C4-2B (cell line): ENCODE measurements around the gene GOT1.

Source experiments
- H3K27ac ChIP-seq: fragments of 450-650 bp; 2 replicates; pipeline ENCODE4 v1.5.1; 2017
- ZFX ChIP-seq: fragments of 450-650 bp; IDR thresholded peaks from 2 replicates; pipeline ENCODE4 v1.6.1; 2017
- TF ChIP-seq, protein P1 (sequence below): fragments of 450-650 bp; conservative IDR thresholded peaks from 2 replicates; pipeline ENCODE4 v1.5.1; 2017; ENCODE audit warnings: mild to moderate bottlenecking

GOT1 gene

DNA sequence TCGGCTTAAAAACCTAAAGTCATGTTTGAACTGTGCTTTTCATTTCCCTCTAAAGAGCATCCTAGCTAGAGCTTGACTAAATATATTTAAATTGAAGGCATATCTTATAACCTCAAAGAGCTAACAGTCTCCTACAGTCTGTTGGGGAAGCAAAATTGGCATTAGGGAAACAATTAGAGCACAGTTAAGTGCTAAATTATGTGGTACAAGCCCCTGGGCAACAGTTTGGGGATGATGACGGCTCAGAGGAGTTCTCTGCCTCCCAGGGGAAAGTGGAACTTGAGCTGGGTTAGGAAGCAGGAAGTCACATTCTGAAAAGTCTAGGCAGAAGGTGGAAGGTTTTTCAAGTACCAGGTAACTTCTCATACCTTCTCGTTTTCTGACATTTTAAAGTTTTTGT is 18.6 kb upstream of the GOT1 start:
- TF ChIP-seq, protein P1, sequence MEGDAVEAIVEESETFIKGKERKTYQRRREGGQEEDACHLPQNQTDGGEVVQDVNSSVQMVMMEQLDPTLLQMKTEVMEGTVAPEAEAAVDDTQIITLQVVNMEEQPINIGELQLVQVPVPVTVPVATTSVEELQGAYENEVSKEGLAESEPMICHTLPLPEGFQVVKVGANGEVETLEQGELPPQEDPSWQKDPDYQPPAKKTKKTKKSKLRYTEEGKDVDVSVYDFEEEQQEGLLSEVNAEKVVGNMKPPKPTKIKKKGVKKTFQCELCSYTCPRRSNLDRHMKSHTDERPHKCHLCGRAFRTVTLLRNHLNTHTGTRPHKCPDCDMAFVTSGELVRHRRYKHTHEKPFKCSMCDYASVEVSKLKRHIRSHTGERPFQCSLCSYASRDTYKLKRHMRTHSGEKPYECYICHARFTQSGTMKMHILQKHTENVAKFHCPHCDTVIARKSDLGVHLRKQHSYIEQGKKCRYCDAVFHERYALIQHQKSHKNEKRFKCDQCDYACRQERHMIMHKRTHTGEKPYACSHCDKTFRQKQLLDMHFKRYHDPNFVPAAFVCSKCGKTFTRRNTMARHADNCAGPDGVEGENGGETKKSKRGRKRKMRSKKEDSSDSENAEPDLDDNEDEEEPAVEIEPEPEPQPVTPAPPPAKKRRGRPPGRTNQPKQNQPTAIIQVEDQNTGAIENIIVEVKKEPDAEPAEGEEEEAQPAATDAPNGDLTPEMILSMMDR, result no peak
- no peak for TF ChIP-seq ZFX
- no peak overlapping the region for H3K27ac ChIP-seq

DNA sequence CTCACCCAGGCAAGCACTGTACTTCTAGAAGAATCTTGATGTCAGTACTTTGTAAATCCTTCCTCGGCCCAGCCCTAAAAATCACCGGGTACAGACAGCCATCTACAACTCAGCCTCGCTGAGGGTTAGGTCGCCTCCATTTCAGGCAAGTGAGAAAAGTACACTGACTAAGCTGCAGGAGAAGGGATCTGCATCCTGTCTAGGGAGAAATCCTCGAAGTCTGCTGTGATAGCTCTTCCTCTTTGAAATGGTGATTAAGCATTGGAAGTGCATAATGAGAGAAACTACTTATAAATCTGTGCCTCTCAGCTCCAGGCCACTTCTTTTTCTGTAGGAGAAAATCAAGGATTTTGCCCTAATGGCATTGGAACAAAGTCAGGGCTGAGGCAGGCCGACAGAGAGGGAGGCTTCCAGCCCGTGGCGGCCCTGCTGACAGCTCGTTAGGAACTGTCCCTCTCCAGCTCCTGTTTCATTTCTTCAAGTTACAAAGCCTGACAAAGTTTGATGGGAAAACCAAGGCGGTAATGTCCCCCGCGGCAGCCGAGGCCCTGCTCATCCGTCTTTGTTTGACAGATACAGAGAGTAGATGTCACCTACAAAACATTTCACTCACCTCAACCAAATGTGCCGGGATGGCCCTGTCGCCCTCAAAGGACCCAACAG is 14.1 kb upstream of the GOT1 start:
- no peak overlapping the region for H3K27ac ChIP-seq
- no peak for TF ChIP-seq ZFX
- TF ChIP-seq, protein P1, result no peak

DNA sequence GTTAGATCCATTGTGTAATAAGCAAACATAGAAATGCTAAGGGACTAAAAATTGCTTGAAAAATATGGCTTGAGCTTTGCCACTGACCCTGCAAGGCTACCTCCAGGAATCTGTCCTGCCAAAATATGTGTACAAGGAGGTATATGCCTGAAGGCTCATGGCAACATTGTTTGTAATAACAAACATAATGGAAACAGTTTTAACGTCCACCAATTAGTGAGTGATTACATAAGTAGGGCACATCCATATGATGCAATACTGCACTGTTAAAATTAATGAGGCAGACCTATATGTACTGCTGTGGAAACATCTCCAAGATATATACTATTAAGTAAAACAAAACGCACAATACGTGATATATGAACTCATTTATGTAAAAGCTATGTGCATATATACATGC is 13.1 kb upstream of the GOT1 start:
- H3K27ac ChIP-seq, result no peak overlapping the region
- TF ChIP-seq, protein P1, result no peak
- TF ChIP-seq ZFX, result no peak

DNA sequence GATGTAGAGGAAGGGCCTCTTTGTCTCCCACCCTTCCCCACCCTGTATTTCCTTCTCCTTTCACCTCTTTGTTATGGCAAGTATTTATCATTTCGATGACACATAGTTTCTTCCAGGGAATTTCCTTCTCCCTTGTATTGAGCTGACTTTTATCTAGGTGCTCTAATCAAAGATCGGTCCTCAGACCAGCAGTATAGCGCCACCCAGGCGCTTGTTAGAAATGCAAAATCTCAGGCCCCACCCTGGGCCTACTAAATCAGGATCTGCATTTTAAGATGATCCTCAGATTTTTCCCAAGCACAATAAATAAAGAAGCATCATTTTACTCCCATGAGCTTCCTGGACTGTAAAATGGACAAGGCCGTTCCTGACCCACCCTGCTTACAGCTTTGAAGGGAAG is 12.0 kb upstream of the GOT1 start:
- no peak overlapping the region for H3K27ac ChIP-seq
- TF ChIP-seq, protein P1, result no peak; the same call in 1 of the 2 replicates
- TF ChIP-seq ZFX, result no peak

DNA sequence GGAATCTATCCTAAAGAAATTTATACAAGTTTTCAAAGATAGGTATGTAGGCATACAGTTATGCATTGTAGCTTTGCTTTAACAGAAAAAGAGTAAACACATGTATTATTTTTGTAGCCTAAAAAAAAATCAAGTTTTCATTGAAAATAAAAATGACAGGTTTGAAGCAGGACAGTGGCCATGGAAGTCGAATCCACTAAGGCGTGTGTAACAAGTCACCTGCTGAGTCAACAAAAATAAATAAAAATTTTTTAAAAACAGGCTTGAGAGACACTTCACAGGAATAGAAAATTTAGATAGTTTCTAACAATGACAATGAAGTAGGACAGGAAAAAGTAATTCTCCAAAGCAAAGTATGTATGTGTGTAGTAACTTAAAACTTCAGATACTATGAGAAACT is 8.5 kb upstream of the GOT1 start:
- no peak overlapping the region for H3K27ac ChIP-seq
- TF ChIP-seq ZFX, result no peak
- TF ChIP-seq, protein P1, result no peak

DNA sequence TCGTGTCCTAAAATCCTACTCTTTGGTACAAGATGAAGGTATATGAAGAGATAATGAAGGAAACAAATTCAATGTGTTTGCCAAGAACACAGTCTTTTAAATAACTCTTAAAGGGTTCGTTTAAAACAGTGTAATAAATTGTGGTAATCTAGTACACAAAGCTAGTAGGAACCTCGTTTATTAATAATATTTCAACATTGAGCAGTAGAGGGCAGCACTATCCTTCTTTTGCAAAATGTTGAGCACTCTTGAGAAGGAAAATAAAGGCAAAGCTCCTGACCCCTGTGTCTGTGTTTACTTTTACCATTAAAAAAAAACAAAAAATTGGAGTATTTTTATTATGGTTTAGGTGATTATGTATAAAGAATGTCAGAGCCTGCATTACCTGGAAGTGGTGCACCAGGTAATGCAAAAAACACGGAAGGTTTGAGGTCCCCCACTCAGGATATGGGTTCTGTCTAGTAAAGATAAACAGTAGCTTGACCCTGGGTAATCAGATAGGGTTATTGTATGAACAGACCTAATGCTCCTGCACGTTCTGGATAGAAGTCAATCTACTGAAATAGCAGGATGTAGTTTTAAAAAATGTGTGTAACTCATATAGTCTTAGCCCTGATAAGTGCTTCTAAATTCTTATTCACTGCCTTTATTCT is 5.7 kb upstream of the GOT1 start:
- no peak overlapping the region for H3K27ac ChIP-seq
- no peak for TF ChIP-seq ZFX
- TF ChIP-seq, protein P1, result peak; percentile 79

DNA sequence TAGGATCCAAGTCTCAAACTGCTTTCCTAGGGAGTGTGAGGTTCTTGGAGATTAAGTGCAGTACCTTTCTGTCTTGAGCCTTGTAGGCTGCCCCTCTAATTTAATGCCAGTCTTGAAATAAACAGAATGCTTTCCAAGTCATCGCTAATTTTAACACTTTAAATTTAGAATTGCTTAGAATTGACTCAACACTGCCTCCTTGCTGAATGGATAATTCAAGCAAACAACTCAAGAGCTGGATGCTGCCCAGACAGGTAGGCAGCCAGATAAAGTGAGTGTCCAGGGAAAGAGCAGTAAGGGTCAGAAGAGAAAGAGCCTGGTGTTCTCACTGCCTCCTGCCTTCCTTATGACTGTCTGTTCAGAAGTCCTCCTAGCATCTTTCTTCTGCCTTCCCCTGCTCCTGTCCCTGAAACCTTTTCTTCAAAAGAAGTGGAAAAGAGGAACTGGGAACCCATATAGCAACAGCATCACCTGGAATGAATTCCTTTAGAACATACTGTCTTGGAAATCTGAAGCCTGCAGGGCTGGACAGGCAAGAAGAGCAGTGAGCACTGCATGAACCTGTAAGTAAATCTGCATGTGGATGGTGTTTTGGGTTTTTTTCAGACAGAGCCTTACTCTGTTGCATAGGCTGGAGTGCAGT is 3.1 kb upstream of the GOT1 start:
- H3K27ac ChIP-seq, result no peak overlapping the region

More for the DNA sequence above, 3.1 kb upstream of the GOT1 start:
- TF ChIP-seq, protein P1, result peak; percentile 40
- TF ChIP-seq ZFX, result no peak
